ENCODE data around the gene TNFRSF1A.
A peak's percentile ranks its signal among the peaks of the same experiment; 100 is the strongest.
"Not testable (repeated sequence)": the region's sequence is repeated elsewhere in the genome, so short reads cannot be mapped to it uniquely, and the experiment has no call there.

Gene TNFRSF1A

GRCh38 chr12:6295094-6295811, 46.6 kb downstream of the TNFRSF1A start:
- DNase-seq: no peak

- DNase-seq: no peak
Observed at GRCh38 chr12:6294156-6295093, 47.5 kb downstream of the TNFRSF1A start.

- DNase-seq: no peak
Observed at GRCh38 chr12:6292606-6293005, 49.3 kb downstream of the TNFRSF1A start.

GRCh38 chr12:6289906-6290305, 52.0 kb downstream of the TNFRSF1A start:
- not testable (repeated sequence) for DNase-seq

- not testable (repeated sequence) for DNase-seq
Observed at GRCh38 chr12:6289081-6289480, 52.8 kb downstream of the TNFRSF1A start.

DNA sequence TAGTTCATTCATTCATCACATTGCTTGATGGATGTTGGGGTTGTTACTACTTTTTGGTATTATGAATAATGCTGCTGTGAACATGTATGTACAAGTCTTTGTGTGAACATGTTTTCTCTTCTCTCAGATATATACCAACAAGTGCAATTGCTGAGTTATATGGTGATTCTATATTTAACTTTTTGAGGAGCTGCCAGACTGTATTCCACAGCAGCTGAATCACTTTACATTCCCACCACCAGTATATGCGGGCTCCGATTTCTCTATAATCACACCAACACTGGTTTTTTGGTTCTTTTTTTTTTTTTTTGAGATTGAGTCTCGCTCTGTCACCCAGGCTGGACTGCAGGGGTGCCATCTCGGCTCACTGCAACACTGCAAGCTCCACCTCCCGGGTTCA, 53.6 kb downstream of the TNFRSF1A start:
- no peak for DNase-seq

GRCh38 chr12:6285532-6286306, 56.2 kb downstream of the TNFRSF1A start:
- no peak for DNase-seq

- peak; percentile 54 for DNase-seq
Observed at GRCh38 chr12:6285063-6285477, 56.8 kb downstream of the TNFRSF1A start.

DNA sequence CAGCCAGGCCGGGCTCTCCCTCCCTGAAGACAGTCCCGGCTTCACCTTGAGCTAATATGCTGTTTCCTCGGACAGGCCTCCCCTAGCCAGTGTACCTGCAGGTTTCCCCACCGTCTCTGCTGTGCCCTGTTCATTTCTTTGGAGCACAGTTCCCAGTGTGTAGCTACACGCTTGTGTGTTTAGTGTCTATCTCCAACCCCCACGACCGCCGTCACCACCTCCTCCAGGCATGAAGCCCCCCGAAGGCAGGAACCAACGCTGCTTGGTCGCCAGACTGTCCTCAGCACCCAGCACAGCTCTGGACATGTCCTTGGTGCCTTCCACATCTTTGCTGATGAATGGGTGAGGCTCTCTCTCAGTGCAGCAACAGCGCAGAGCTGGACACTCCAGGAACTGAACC, 57.6 kb downstream of the TNFRSF1A start:
- no peak for DNase-seq

GRCh38 chr12:6282453-6282840, 59.4 kb downstream of the TNFRSF1A start:
- no peak for DNase-seq

- DNase-seq: no peak
Observed at GRCh38 chr12:6281081-6281809, 60.6 kb downstream of the TNFRSF1A start.

DNA sequence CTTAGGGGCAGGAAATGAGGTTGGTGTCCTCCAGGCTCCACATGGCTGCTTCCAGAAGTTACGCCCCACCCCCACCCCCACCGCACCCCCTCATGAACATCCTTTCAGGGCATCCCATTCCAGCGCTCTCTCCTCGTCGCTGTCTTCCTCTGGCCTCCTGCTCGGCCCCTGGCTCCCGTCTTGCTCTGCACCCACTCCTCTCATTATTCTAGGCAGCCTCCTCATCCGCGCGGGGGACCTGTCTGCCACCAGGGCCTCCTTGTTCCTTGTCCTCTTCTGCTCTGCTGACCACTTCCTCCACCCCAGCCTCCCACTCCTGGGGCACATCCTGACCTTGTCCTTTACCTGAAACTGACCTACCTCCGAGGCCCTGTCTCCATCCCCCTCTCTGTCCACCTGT, 61.2 kb downstream of the TNFRSF1A start:
- DNase-seq: no peak

- DNase-seq: no peak
Observed at GRCh38 chr12:6280053-6280469, 61.8 kb downstream of the TNFRSF1A start.

GRCh38 chr12:6279631-6280030, 62.2 kb downstream of the TNFRSF1A start:
- DNase-seq: no peak

DNA sequence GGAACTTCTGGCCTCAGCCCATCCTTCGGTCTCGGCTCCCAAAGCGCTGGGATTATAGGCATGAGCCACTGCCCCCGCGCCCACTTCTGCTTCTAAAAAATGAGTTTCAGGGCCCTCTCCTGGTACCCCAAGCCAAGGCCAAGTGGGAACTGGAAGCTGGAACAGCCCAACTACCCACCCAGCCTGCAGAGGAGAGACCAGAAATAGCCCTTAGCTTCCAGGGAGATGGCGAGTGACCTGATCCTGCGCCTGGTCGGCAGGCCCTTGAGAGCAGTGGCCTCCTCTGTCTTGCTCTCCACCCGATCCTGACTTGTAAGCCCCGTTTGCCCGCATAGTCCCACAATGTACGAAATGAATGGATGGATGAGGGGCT, 62.6 kb downstream of the TNFRSF1A start:
- no peak for DNase-seq

Data from NCI-H526 treated with DMSO at 0.1 percent for 48 hours (cell line).